Ishikawa (cell line): ENCODE data around the gene SAT2.

ENCODE experiments used
- CEBPB ChIP-seq: IDR thresholded peaks from 2 replicates; pipeline ENCODE4 v1.6.1; 2012
- EGR1 ChIP-seq: IDR thresholded peaks from 2 replicates; pipeline ENCODE4 v1.6.1; 2012
- EP300 ChIP-seq: IDR thresholded peaks from 2 replicates; pipeline ENCODE4 v1.6.1; 2012; ENCODE audit warnings: borderline replicate concordance
- FOXM1 ChIP-seq: IDR thresholded peaks from 2 replicates; pipeline ENCODE4 v1.6.1; 2012; ENCODE audit warnings: low read depth, borderline replicate concordance
- RAD21 ChIP-seq: IDR thresholded peaks from 2 replicates; pipeline ENCODE4 v1.6.1; 2012; ENCODE audit warnings: low read depth
- USF1 ChIP-seq: IDR thresholded peaks from 2 replicates; pipeline ENCODE4 v1.6.1; 2012
- YY1 ChIP-seq: IDR thresholded peaks from 2 replicates; pipeline ENCODE4 v1.6.1; 2012; ENCODE audit warnings: low read depth

DNA sequence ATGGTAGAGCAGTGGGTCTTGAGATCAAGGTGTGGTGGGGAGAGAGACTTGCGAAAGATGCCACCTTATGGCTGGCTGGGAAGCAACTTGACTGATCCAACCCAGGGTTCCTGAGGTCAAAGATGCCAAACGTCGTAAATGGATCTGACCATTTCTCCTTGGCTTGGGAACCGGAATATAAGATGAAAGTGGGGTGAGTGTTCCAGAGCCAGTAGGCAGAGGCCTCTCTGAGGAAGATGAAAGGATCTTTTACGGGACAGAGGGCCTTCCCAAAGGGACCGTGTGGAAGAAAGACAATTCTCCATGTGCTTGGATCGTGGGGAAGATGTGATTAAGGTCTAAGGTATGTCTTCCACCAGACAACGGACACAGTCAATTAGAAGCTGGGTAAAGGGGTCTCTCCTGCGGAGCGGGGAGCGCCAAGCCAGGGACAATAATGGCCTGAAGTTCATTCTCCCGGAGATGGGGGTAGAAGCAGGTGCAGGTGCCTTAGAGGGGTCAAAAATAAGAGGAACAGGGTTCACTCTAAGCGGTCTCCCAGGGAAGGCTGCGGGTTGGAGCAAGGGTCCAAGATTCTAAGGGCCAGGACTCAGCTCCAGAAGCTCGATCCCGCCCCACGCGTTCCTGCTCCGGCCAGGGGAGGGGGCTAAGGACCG, 13.7 kb downstream of the SAT2 start:
- TF ChIP-seq CEBPB (no peak), USF1 (no peak), YY1 (no peak), EP300 (no peak), EGR1 (no peak), RAD21 (no peak), FOXM1 (no peak)
